WTC11 (cell line): Measurements from ENCODE around the gene EMILIN1. TPM values are rescaled to one million over a fixed set of nuclear protein-coding genes. Genes with fewer than 3 reads are reported as not detected.

Experiments used
- ATAC-seq: fragments of 200-7000 bp; cut with Tn5 transposase; 2 replicates; pipeline ENCODE4 v1.10.0; 2021; ENCODE audit warnings: mild to moderate bottlenecking, moderate library complexity
- CTCF ChIA-PET: fragments of 300-600 bp; sonication (Branson Sonifier 250); formaldehyde crosslinking; loops from one replicate; lab custom pipeline; 2021; ENCODE audit warnings: antibody characterized with exemption; lab: Charles Lee
- POLR2A ChIA-PET: fragments of 350-600 bp; sonication (Branson Sonifier 250); formaldehyde crosslinking; loops from one replicate; lab custom pipeline; 2021; ENCODE audit warnings: antibody characterized with exemption; lab: Charles Lee
- DNase-seq: peaks from one replicate; pipeline ENCODE4 v3.0.0; 2021; ENCODE audit warnings: low spot score
- H3K27ac Mint-ChIP-seq: 2 replicates; pipeline ENCODE4 v1.8.0; 2021; ENCODE audit warnings: mixed read lengths
- H3K27me3 Mint-ChIP-seq: 2 replicates; pipeline ENCODE4 v1.8.0; 2021; ENCODE audit warnings: low read depth, mild to moderate bottlenecking, moderate library complexity, mixed read lengths
- H3K36me3 Mint-ChIP-seq: 2 replicates; pipeline ENCODE4 v1.8.0; 2021; ENCODE audit warnings: mixed read lengths
- H3K4me1 Mint-ChIP-seq: 2 replicates; pipeline ENCODE4 v1.8.0; 2022; ENCODE audit warnings: mixed read lengths
- H3K4me3 Mint-ChIP-seq: 2 replicates; pipeline ENCODE4 v1.8.0; 2021; ENCODE audit warnings: mild to moderate bottlenecking, moderate library complexity, mixed read lengths
- H3K9me3 Mint-ChIP-seq: 2 replicates; pipeline ENCODE4 v1.8.0; 2021; ENCODE audit warnings: mixed read lengths
- CREM ChIP-seq: sonication (generic); formaldehyde crosslinking; IDR thresholded peaks from 2 replicates; pipeline ENCODE4 v1.8.1; 2022; ENCODE audit warnings: mild to moderate bottlenecking, missing genetic modification reagents, moderate library complexity
- E2F1 ChIP-seq: sonication (generic); formaldehyde crosslinking; IDR thresholded peaks from 2 replicates; pipeline ENCODE4 v1.8.0; 2022; ENCODE audit warnings: mild to moderate bottlenecking, missing genetic modification reagents
- ELF4 ChIP-seq: sonication (generic); formaldehyde crosslinking; IDR thresholded peaks from 2 replicates; pipeline ENCODE4 v1.8.1; 2022; ENCODE audit warnings: low read depth, mild to moderate bottlenecking, moderate library complexity, missing genetic modification reagents
- ESRRA ChIP-seq: sonication (generic); formaldehyde crosslinking; IDR thresholded peaks from 2 replicates; pipeline ENCODE4 v1.8.1; 2022; ENCODE audit warnings: mild to moderate bottlenecking, missing genetic modification reagents, borderline replicate concordance
- FOXP1 ChIP-seq: sonication (generic); formaldehyde crosslinking; IDR thresholded peaks from 2 replicates; pipeline ENCODE4 v1.8.0; 2022; ENCODE audit warnings: missing genetic modification reagents, mild to moderate bottlenecking, moderate library complexity, borderline replicate concordance
- GABPB1 ChIP-seq: sonication (generic); formaldehyde crosslinking; IDR thresholded peaks from 2 replicates; pipeline ENCODE4 v1.8.1; 2023; ENCODE audit warnings: mild to moderate bottlenecking, missing genetic modification reagents
- GRHL2 ChIP-seq: fragments of 250-450 bp; sonication (Bioruptor Pico); IDR thresholded peaks from 2 replicates; pipeline ENCODE4 v1.8.0; 2022; ENCODE audit warnings: mild to moderate bottlenecking, moderate library complexity; ENCODE audit not compliant: insufficient replicate concordance, severe bottlenecking
- GTF2I ChIP-seq: fragments of 250-450 bp; sonication (Bioruptor Pico); conservative IDR thresholded peaks from 2 replicates; pipeline ENCODE4 v1.4.0; 2021; ENCODE audit warnings: mild to moderate bottlenecking
- IRF2 ChIP-seq: sonication (generic); formaldehyde crosslinking; IDR thresholded peaks from 2 replicates; pipeline ENCODE4 v1.8.0; 2022; ENCODE audit warnings: low read depth, missing genetic modification reagents, borderline replicate concordance
- JUN ChIP-seq: sonication (generic); formaldehyde crosslinking; IDR thresholded peaks from 2 replicates; pipeline ENCODE4 v1.8.0; 2023; ENCODE audit warnings: mild to moderate bottlenecking, missing genetic modification reagents
- NR1H2 ChIP-seq: sonication (generic); formaldehyde crosslinking; IDR thresholded peaks from 2 replicates; pipeline ENCODE4 v1.9.0; 2021; ENCODE audit warnings: mild to moderate bottlenecking, moderate library complexity, missing genetic modification reagents
- RELA ChIP-seq: sonication (generic); formaldehyde crosslinking; IDR thresholded peaks from 2 replicates; pipeline ENCODE4 v1.8.1; 2022; ENCODE audit warnings: missing genetic modification reagents, mild to moderate bottlenecking, borderline replicate concordance
- RORB ChIP-seq: fragments of 250-450 bp; sonication (Bioruptor Pico); IDR thresholded peaks from 2 replicates; pipeline ENCODE4 v1.9.0; 2021; ENCODE audit warnings: mild to moderate bottlenecking
- SP1 ChIP-seq: sonication (generic); formaldehyde crosslinking; conservative IDR thresholded peaks from 2 replicates; pipeline ENCODE4 v1.8.1; 2022; ENCODE audit warnings: missing genetic modification reagents
- ZNF121 ChIP-seq: sonication (generic); formaldehyde crosslinking; IDR thresholded peaks from 2 replicates; pipeline ENCODE4 v1.8.0; 2023; ENCODE audit warnings: missing genetic modification reagents
- ZNF263 ChIP-seq: sonication (generic); formaldehyde crosslinking; IDR thresholded peaks from 2 replicates; pipeline ENCODE4 v1.8.1; 2022; ENCODE audit warnings: low read depth, mild to moderate bottlenecking, moderate library complexity, missing genetic modification reagents
- ZNF317 ChIP-seq: sonication (generic); formaldehyde crosslinking; IDR thresholded peaks from 2 replicates; pipeline ENCODE4 v1.8.1; 2023; ENCODE audit warnings: low read depth, mild to moderate bottlenecking, moderate library complexity, missing genetic modification reagents, borderline replicate concordance
- ZNF396 ChIP-seq: fragments of 250-450 bp; sonication (Bioruptor Pico); IDR thresholded peaks from 2 replicates; pipeline ENCODE4 v1.8.0; 2021; ENCODE audit warnings: mild to moderate bottlenecking, moderate library complexity, borderline replicate concordance
- ZNF416 ChIP-seq: fragments of 250-450 bp; sonication (Bioruptor Pico); IDR thresholded peaks from 2 replicates; pipeline ENCODE4 v1.9.0; 2021; ENCODE audit warnings: mild to moderate bottlenecking, inconsistent platforms
- total RNA-seq: library from RNA; stranded (reverse); gene quantifications from 3 replicates; pipeline ENCODE4 v1.2.3, GENCODE V29; 2021
- TF ChIP-seq, protein P1 (sequence below): sonication (generic); formaldehyde crosslinking; IDR thresholded peaks from 2 replicates; pipeline ENCODE4 v1.8.1; 2022; ENCODE audit warnings: low read depth, mild to moderate bottlenecking, moderate library complexity, missing genetic modification reagents, borderline replicate concordance
- TF ChIP-seq, protein P2 (sequence below): sonication (generic); formaldehyde crosslinking; IDR thresholded peaks from 2 replicates; pipeline ENCODE4 v1.8.1; 2022; ENCODE audit warnings: missing genetic modification reagents, borderline replicate concordance
- TF ChIP-seq, protein P3 (sequence below): sonication (generic); formaldehyde crosslinking; IDR thresholded peaks from 2 replicates; pipeline ENCODE4 v1.8.0; 2022; ENCODE audit warnings: missing genetic modification reagents

Gene EMILIN1
- total RNA-seq, 1 experiment from 2014 or later = 3.5 TPM

DNA sequence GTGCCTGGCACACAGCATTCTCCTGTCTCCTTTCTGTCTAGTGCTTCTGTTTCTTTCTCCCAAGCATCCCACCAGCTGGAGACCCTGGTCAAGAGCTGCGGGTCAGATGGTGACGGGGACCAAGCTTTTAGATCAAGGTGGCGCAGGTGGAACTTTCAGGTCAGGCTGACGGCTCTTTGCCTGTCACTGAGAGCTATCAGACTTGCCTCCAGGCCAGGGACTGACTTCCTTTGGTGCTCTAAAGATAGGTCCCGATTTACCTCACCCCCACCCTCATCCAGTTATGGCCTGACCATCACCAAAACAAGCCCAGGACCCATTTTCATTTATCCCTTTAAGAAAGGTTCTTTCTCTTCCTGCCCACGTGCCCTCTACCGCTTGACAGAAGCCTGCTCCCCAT, 1.2 kb upstream of the EMILIN1 start (continued):
- TF ChIP-seq, protein P1, sequence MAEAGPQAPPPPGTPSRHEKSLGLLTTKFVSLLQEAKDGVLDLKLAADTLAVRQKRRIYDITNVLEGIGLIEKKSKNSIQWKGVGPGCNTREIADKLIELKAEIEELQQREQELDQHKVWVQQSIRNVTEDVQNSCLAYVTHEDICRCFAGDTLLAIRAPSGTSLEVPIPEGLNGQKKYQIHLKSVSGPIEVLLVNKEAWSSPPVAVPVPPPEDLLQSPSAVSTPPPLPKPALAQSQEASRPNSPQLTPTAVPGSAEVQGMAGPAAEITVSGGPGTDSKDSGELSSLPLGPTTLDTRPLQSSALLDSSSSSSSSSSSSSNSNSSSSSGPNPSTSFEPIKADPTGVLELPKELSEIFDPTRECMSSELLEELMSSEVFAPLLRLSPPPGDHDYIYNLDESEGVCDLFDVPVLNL (CRISPR knock-in tag) = no peak
- TF ChIP-seq, protein P2, sequence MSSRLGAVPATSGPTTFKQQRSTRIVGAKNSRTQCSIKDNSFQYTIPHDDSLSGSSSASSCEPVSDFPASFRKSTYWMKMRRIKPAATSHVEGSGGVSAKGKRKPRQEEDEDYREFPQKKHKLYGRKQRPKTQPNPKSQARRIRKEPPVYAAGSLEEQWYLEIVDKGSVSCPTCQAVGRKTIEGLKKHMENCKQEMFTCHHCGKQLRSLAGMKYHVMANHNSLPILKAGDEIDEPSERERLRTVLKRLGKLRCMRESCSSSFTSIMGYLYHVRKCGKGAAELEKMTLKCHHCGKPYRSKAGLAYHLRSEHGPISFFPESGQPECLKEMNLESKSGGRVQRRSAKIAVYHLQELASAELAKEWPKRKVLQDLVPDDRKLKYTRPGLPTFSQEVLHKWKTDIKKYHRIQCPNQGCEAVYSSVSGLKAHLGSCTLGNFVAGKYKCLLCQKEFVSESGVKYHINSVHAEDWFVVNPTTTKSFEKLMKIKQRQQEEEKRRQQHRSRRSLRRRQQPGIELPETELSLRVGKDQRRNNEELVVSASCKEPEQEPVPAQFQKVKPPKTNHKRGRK (CRISPR knock-in tag) = no peak
- TF ChIP-seq FOXP1 (no peak), NR1H2 (no peak), ZNF317 (CRISPR knock-in tag) (no peak), CREM (CRISPR knock-in tag) (no peak), RELA (no peak)

DNA sequence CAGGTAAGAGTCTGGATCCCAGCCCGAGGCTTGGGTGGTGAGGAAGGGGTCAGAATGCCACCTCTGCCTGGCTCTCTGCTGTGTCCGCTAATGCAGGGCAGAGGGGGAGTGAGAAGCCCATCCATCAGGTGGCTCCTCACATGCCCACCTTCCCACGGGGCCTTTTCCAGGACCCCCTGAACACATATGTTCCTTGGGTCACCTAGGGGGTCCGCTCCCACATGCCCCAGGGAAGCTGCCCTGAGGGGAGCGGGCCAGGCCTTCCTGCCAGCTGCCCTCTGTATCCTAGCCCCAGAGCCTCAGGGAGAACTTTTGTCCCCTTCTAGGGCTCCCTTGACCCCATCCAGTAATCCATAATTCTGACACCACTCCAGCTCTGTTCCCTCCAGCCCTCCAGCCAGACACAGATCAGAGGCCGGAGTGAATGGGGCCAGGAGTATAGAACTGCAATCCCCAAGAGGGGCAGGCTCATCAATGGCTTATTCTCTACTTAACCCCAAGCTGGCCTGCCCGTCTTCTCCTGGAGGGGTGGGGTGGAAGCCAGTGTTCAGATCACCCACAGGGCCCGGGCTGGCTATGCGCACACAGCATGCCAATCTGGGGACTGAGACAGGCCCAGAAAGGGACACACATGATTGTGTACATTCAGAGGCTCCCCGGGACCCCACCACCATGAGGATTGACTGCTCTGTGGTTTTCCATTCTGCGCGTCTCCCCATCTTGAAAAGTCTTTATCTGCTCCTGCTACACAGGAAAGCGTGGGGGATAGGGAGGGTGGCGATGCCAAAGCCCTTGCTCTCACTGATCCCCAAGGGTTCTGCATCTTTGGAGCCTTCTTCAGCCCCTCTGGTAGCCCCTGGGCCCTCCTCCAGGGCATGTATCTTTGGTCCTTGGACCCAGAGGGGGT, 1.1 kb downstream of the EMILIN1 start:
- ChIA-PET POLR2A (no interaction called here), CTCF (interaction anchor here (1.1 to 1.7 kb wide), 3 partner anchors 8 to 224 kb away, joined by 4 to 8 read pairs (median 7); partner anchors contain the start of gene KHK)
- TF ChIP-seq ZNF121 (CRISPR knock-in tag) (no peak), ZNF263 (CRISPR knock-in tag) (no peak), JUN (no peak), GRHL2 (CRISPR knock-in tag) (no peak), GTF2I (CRISPR knock-in tag) (no peak), SP1 (no peak), GABPB1 (CRISPR knock-in tag) (no peak), ESRRA (CRISPR knock-in tag) (no peak), ELF4 (CRISPR knock-in tag) (no peak), CREM (CRISPR knock-in tag) (no peak), ZNF416 (CRISPR knock-in tag) (no peak), ZNF396 (CRISPR knock-in tag) (no peak), RORB (no peak), IRF2 (CRISPR knock-in tag) (no peak), E2F1 (CRISPR knock-in tag) (no peak)
- TF ChIP-seq, protein P3, sequence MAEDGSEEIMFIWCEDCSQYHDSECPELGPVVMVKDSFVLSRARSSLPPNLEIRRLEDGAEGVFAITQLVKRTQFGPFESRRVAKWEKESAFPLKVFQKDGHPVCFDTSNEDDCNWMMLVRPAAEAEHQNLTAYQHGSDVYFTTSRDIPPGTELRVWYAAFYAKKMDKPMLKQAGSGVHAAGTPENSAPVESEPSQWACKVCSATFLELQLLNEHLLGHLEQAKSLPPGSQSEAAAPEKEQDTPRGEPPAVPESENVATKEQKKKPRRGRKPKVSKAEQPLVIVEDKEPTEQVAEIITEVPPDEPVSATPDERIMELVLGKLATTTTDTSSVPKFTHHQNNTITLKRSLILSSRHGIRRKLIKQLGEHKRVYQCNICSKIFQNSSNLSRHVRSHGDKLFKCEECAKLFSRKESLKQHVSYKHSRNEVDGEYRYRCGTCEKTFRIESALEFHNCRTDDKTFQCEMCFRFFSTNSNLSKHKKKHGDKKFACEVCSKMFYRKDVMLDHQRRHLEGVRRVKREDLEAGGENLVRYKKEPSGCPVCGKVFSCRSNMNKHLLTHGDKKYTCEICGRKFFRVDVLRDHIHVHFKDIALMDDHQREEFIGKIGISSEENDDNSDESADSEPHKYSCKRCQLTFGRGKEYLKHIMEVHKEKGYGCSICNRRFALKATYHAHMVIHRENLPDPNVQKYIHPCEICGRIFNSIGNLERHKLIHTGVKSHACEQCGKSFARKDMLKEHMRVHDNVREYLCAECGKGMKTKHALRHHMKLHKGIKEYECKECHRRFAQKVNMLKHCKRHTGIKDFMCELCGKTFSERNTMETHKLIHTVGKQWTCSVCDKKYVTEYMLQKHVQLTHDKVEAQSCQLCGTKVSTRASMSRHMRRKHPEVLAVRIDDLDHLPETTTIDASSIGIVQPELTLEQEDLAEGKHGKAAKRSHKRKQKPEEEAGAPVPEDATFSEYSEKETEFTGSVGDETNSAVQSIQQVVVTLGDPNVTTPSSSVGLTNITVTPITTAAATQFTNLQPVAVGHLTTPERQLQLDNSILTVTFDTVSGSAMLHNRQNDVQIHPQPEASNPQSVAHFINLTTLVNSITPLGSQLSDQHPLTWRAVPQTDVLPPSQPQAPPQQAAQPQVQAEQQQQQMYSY (CRISPR knock-in tag) = no peak

More for the DNA sequence above, 1.1 kb downstream of the EMILIN1 start:
- no peak overlapping the region for H3K27ac Mint-ChIP-seq
- H3K36me3 Mint-ChIP-seq = no peaks in the 10 kb centered on the region
- peaks cover 22% of the 10 kb centered on the region for H3K4me1 Mint-ChIP-seq
- H3K4me3 Mint-ChIP-seq = no peak overlapping the region
- H3K27me3 Mint-ChIP-seq = peaks cover 13% of the 10 kb centered on the region
- no peaks in the 10 kb centered on the region for H3K9me3 Mint-ChIP-seq
- ATAC-seq (no peak), DNase-seq (no peak)
